Small intestine (tissue), 7 donors: ENCODE measurements around the gene PDLIM3. TPM values are rescaled to one million over a fixed set of nuclear protein-coding genes. Genes with fewer than 3 reads are reported as not detected.
"Not testable (repeated sequence)": the region's sequence is repeated elsewhere in the genome, so short reads cannot be mapped to it uniquely, and the experiment has no call there.

Experiments used
- DNase-seq, 2 donors: peaks; one replicate each; pipeline versions ENCODE4 v3.0.0 to v3.0.0-alpha.2; 2013
- FAIRE-seq: peaks from 2 replicates; lab custom pipeline; 2012; peaks lifted over from hg19 to GRCh38; lab: Jason Lieb, UNC
- H3K27ac ChIP-seq, 3 donors: one replicate each; pipeline ENCODE4 v1.5.1; 2013; ENCODE audit warnings: low read length in 2 of 3, mild to moderate bottlenecking in 2 of 3, control low read depth in 1 of 3, inconsistent platforms in 1 of 3, low read depth in 1 of 3, moderate library complexity in 1 of 3
- H3K27me3 ChIP-seq, 3 donors: one replicate each; pipeline ENCODE4 v1.6.1; 2013; ENCODE audit warnings: low read length in 3 of 3, inconsistent platforms in 1 of 3; ENCODE audit not compliant: control insufficient read depth in 3 of 3, insufficient read depth in 3 of 3
- H3K36me3 ChIP-seq, 3 donors: one replicate each; pipeline ENCODE4 v1.6.1; 2013; ENCODE audit warnings: low read length in 3 of 3, inconsistent platforms in 1 of 3, low read depth in 1 of 3, mild to moderate bottlenecking in 1 of 3, moderate library complexity in 1 of 3; ENCODE audit not compliant: control insufficient read depth in 3 of 3, insufficient read depth in 2 of 3
- H3K4me1 ChIP-seq, 3 donors: one replicate each; pipeline ENCODE4 v1.6.1; 2013; ENCODE audit warnings: low read length in 2 of 3, inconsistent platforms in 1 of 3, low read depth in 1 of 3, mild to moderate bottlenecking in 1 of 3, moderate library complexity in 1 of 3; ENCODE audit not compliant: control insufficient read depth in 3 of 3, insufficient read depth in 2 of 3
- H3K4me3 ChIP-seq, 3 donors: one replicate each; pipeline ENCODE4 v1.5.1; 2013; ENCODE audit warnings: low read length in 3 of 3, control low read depth in 1 of 3, inconsistent platforms in 1 of 3, low read depth in 1 of 3, mild to moderate bottlenecking in 1 of 3, moderate library complexity in 1 of 3
- H3K9me3 ChIP-seq, 2 donors: one replicate each; pipeline ENCODE4 v1.6.1; 2013; ENCODE audit warnings: low read depth in 1 of 2, low read length in 1 of 2; ENCODE audit not compliant: control insufficient read depth in 2 of 2, insufficient read depth in 1 of 2
- WGBS, 3 donors: extraction: QIAGEN DNeasy Blood & Tissue Kit; methylation state at CpG; one replicate each; pipeline ENCODE4 v1.1.7; 2013; 5-methylcytosine and 5-hydroxymethylcytosine counted together
- polyA plus RNA-seq, 4 donors: library from polyadenylated mRNA; stranded (reverse) in 3 of 4; unstranded in 1 of 4; fragments of 200-250 nt in 3 of 4; fragments of 120-200 nt in 1 of 4; gene quantifications; one replicate each; pipeline versions ENCODE4 v1.2.1 to v1.2.3, GENCODE V29; 2013
- donor health status: healthy with polysubstance abuse.
- donor health status: control.
- donor health status: control.
- donor health status: Bipolar disorder and iron deficiency.
- donor health status: healthy.

Gene PDLIM3
- polyA plus RNA-seq, 4 donors, result 2.9 to 27.6 (median 15.3) TPM

DNA sequence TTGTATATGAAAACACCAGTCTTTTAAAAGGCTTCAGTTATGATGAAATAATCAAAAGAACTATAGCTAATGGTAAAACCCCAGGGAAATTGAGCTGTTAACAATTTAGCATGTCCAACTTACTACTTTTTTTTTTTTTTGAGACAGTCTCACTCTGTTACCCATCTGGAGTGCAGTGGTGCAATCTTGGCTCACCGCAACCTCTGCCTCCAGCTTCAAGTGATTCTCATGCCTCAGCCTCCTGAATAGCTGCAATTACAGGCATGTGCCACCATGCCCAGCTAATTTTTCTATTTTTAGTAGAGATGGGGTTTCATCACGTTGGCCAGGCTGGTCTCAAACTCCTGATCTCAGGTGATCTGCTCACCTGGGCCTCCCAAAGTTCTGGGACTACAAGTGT is 24.1 kb downstream of the PDLIM3 start:
- not testable (repeated sequence) for FAIRE-seq, H3K9me3 ChIP-seq, H3K4me1 ChIP-seq, DNase-seq, H3K27ac ChIP-seq, H3K27me3 ChIP-seq, H3K36me3 ChIP-seq, H3K4me3 ChIP-seq
- 67 to 75% (median 75%) methylated on average over 2 of the region's 2 CpGs for WGBS, 3 donors

DNA sequence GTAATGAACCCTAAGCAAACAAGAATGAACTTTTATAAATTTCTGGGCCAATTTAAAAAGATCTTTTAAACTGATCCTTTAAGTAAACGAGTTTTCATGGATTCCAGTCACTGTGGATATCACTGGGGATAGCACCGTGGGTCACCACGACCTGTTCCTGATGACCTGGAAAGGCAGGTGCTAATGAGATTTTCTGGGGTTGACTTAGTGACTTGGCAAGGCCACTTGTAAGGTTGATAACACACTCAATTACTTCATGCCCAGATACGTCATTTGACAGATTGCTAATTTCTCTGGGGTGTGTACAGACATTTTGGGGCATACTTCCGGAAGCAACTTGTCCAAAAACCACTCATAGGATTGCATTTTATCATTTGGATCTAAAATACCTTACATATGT is 24.5 kb downstream of the PDLIM3 start:
- Histone ChIP-seq H3K27me3 (peaks cover 0 to 3% (median 2%) of the 10 kb centered on the region in 3 donors), H3K9me3 (no peaks in the 10 kb centered on the region), H3K36me3 (no peaks in the 10 kb centered on the region), H3K27ac (no peak overlapping the region), H3K4me3 (no peak overlapping the region), H3K4me1 (no peaks in the 10 kb centered on the region)
- FAIRE-seq (no peak), DNase-seq (no peak)
- 51 to 83% (median 54%) methylated on average over 5 of the region's 5 CpGs for WGBS, 3 donors

DNA sequence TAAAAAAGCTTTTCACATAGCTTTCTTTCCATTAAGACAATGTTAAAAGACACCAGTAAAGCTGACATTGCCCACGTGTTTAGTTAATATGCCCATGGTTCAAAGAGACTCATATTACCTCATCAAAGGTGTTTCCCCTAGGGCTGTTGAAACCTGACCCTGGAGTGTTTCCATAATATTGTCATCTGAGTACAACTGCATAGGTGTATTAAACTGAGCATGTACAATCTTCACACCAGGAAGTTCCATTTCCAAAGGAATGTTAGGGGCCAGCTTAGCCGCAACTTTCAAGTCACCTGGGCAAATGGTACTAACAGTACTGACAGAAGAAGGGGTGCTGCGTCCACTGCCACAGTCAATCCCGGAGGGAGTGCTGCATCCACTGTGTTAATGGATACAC is 27.1 kb downstream of the PDLIM3 start:
- DNase-seq, result peak in 1 of 2 donors; percentile 71
- Histone ChIP-seq H3K27me3 (peaks cover 0 to 4% (median 0%) of the 10 kb centered on the region in 3 donors), H3K9me3 (no peaks in the 10 kb centered on the region), H3K36me3 (no peaks in the 10 kb centered on the region), H3K4me3 (no peak overlapping the region), H3K4me1 (no peaks in the 10 kb centered on the region), H3K27ac (no peak overlapping the region)
- no peak for FAIRE-seq
- WGBS, 3 donors, result 40 to 67% (median 49%) methylated on average over 4 of the region's 4 CpGs

DNA sequence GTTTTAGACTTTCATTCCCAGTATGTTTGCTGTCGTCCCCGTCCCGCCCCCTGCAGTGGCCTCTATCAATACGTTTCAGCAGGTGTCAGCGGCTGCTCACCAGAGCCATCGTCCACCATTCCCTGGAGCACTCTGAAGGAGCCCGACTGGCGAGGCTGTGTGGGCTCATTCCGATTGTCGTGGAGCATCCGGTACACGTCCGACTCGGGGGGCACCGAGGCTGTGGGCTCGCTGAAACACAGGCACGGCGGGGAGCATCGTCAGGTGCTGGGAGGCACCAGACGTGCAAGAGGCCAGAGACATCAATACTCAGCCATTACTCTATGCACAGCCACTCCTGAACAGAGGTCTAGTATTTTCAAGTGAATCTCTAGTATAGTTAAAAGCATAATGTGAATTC is 28.9 kb downstream of the PDLIM3 start:
- Histone ChIP-seq H3K27me3 (peaks cover 0 to 4% (median 0%) of the 10 kb centered on the region in 3 donors), H3K27ac (no peak overlapping the region), H3K4me1 (no peaks in the 10 kb centered on the region), H3K36me3 (no peaks in the 10 kb centered on the region), H3K9me3 (no peaks in the 10 kb centered on the region), H3K4me3 (no peak overlapping the region)
- DNase-seq, result no peak
- WGBS, 3 donors, result 92 to 96% (median 94%) methylated on average over 20 of the region's 20 CpGs
- no peak for FAIRE-seq

DNA sequence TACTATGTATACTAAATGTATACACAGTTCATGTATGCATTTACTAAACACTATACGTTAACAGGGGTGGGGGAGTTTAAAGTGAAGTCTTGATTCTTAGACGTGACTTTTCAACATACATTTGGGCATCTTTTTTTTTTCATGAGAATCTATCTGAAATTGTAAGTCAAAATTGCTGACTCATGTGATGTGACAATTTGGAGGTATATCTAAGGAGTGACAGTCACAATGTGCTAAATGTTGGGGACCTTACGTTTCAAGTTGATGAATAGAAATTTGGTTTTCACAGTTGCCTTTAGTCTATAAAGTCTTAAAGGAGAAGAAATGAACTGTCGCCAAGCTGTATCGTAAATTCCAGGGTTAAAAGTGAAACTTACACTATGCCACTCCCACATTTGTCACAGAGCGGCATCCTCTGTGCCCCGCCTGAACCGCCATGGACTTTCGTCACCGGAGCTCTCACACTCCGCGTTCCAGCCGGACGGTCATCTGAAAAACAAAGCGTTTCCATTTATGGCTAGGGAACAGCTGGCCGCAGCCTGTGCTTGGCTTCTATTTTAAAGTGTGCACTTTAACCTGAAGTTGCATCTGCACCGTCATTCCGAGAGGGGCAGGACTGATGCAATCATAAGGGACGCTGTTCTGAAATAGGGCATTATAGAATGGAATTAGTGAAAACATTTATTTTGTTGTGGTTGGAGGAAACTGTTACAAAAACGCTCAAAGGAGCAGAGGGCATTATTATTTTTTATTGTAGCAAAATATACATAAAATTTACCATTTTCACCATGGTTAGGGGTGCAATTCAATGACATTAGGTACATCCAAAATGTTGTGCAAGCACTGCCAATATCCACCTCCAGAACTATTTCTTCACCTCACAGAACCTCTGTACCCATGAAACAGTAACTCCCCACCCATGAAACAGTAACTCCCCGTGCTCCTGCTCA is 30.9 kb downstream of the PDLIM3 start:
- peak; percentile 75 to 89 for DNase-seq
- FAIRE-seq, result no peak
- H3K4me1 ChIP-seq, result no peaks in the 10 kb centered on the region
- peak overlapping the region in 1 of 3 donors; percentile 9 for H3K4me3 ChIP-seq
- peaks cover 0 to 15% of the 10 kb centered on the region in 2 donors for H3K9me3 ChIP-seq
- WGBS, 3 donors, result 31 to 50% (median 45%) methylated on average over 21 of the region's 21 CpGs
- peak overlapping the region in 1 of 3 donors; percentile 48 for H3K27ac ChIP-seq
- peaks cover 0 to 5% (median 0%) of the 10 kb centered on the region in 3 donors for H3K36me3 ChIP-seq
- H3K27me3 ChIP-seq, result peaks cover 0 to 4% (median 0%) of the 10 kb centered on the region in 3 donors

DNA sequence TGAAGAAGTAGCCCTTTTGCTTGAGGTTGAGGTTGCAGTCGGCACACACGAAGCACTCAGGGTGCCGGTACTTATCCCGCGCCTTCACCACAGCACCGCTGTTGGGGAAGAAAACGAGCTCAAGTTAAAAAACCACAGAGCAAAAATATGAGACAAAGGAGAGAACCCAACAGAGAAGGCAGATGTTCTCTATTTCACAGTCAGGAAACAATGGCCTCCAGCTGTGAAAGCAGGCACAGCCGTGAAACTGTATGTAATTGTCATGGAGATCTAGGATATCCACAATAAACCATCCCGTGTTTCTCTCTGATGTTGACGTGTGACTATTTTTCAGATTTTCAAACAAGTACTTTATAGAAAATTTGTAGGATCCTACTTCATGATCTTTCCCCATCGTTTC is 32.9 kb downstream of the PDLIM3 start:
- Histone ChIP-seq H3K36me3 (peaks cover 0 to 5% (median 0%) of the 10 kb centered on the region in 3 donors), H3K27me3 (peaks cover 0 to 4% (median 0%) of the 10 kb centered on the region in 3 donors), H3K27ac (no peak overlapping the region), H3K4me1 (no peaks in the 10 kb centered on the region), H3K4me3 (no peak overlapping the region), H3K9me3 (peaks cover 0 to 16% of the 10 kb centered on the region in 2 donors)
- WGBS, 3 donors, result 82 to 88% (median 83%) methylated on average over 11 of the region's 11 CpGs
- no peak for DNase-seq
- no peak for FAIRE-seq

DNA sequence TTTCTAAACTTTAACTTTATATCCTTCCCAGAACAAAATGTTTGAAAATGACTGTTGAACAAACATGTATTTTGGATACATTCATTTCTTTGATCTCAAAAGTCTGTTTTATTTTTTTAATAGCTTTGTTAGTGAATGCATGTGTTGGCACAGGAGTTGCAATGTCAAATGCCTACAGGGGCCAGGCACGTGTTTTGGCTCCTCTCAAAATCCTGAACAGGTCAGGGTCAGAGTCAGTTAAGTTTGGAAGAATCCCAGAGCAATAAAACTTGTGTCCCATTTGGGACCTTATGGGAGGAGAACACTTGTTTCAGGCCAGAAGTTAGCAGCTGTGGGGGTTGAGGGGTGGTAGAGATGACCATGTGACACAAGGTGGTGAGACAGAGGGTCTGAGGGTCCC is 34.7 kb downstream of the PDLIM3 start:
- 29 to 63% (median 30%) methylated on average over 1 of the region's 1 CpG for WGBS, 3 donors
- H3K27me3 ChIP-seq, result peaks cover 0 to under 1% (median 0%) of the 10 kb centered on the region in 3 donors
- no peak overlapping the region for H3K4me3 ChIP-seq
- peaks cover 0 to 16% of the 10 kb centered on the region in 2 donors for H3K9me3 ChIP-seq
- H3K36me3 ChIP-seq, result peaks cover 0 to 5% (median 0%) of the 10 kb centered on the region in 3 donors
- H3K4me1 ChIP-seq, result no peaks in the 10 kb centered on the region
- FAIRE-seq (no peak), DNase-seq (no peak)
- H3K27ac ChIP-seq, result no peak overlapping the region

DNA sequence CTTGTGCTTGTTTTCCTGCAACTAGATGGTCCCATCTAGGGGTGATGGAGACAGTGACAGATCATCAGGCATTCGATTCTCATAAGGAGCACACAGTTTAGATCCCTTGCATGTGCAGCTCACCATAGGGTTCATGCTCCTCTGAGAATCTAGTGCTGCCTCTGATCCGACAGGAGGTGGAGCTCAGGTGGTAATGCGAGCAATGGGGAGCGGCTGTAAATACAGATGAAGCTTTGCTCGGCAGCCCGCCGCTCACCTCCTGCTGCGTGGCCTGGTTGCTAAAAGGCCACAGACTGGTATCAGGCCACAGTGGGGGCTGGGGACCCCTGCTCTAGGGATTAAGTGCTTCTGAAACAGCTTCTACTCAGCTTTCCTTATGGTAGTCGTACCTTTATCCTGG is 35.3 kb downstream of the PDLIM3 start:
- 95 to 97% (median 97%) methylated on average over 9 of the region's 9 CpGs for WGBS, 3 donors
- Histone ChIP-seq H3K27me3 (no peaks in the 10 kb centered on the region), H3K36me3 (peaks cover 0 to 5% (median 0%) of the 10 kb centered on the region in 3 donors), H3K9me3 (peaks cover 0 to 16% of the 10 kb centered on the region in 2 donors), H3K4me3 (no peak overlapping the region), H3K4me1 (no peaks in the 10 kb centered on the region), H3K27ac (no peak overlapping the region)
- DNase-seq (no peak), FAIRE-seq (no peak)
